CD4-positive, alpha-beta T cell treated with Interleukin-21 for 1 hour (primary cell): ENCODE data around the gene LRRN3.
A peak's percentile ranks its signal among the peaks of the same experiment; 100 is the strongest.
"Not testable (repeated sequence)": the region's sequence is repeated elsewhere in the genome, so short reads cannot be mapped to it uniquely, and the experiment has no call there.

Source experiments
- DNase-seq: peaks from one replicate; pipeline ENCODE4 v3.0.0-alpha.2; 2020

LRRN3 gene

DNA sequence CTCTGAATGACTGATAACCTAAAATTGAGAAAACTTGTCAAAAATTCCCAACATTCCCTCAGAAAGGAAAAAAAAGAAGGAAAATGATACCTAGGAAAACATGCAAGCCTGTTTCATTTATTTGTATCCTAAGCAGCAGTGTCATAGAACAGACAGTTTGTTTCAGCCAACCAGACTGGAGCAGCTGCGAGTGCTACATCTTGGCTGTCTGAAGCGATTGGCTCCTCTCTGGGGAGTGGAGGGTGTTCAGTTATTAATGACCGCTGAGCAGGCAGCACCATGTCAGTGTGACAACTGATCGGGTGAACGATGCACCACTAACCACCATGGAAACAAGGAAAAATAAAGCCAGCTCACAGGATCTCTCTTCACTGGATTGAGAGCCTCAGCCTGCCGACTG is at the start of gene LRRN3:
TSS of gene LRRN3 (plus strand) at position 282 of the 400 bp plus-strand sequence. CDS start 31,646 bp downstream, outside the sequence.
- DNase-seq = peak; percentile 10

DNA sequence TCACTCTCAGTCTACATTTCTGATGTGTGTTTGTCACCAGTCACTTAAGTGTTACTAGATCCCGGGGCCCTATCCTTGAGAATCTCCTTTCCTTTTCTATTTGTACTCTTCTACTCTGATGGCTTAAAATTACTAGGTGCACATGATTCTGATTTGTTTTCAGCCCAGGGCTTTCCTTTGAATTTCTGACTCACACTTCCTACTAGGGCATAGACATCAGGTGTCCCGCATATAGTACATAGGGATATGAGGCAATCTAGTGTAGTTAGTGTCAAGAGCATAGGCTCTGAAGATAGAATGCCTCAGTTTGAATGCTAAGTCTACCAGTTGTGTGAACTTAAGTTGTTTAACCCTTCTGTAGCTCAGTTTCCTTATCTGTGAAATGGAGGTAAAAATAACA is 49.4 kb upstream of the LRRN3 start:
- no peak for DNase-seq

DNA sequence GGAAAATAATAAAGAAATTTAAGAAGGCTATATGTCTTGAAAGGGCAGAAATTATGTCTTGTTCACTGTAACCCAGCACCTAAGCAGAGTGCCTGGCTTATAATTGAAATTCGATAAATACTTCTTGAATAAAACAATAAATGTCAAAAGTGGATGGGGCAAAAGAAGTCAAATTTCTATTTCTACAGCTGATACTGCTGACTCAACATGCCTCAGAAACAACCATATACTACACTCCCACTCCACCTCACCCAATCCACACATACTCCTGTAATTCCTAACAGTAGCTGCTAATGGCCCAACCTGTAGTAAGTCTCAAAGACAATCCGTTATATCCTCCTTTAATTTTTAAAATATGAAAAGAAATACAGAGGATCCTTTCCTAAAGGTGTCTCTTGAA is 48.1 kb upstream of the LRRN3 start:
- no peak for DNase-seq

DNA sequence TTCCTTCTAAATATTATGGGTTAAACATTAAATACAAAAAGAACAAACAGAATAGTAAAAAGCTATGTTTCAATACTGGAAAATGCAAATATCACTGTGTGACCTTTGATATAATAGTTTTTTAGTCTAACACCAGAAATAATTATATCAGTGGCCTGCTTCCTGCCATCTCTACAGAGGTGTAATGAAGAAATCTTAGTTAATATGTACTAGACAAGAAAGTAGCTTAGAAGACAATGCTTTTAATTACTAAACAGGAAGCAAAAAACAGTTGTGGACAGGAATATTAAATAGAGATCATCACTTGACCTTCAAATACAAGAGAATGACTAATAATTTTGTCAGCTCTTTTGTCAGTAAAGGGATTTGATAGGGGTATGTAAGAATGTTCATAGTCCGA is 47.4 kb upstream of the LRRN3 start:
- no peak for DNase-seq

DNA sequence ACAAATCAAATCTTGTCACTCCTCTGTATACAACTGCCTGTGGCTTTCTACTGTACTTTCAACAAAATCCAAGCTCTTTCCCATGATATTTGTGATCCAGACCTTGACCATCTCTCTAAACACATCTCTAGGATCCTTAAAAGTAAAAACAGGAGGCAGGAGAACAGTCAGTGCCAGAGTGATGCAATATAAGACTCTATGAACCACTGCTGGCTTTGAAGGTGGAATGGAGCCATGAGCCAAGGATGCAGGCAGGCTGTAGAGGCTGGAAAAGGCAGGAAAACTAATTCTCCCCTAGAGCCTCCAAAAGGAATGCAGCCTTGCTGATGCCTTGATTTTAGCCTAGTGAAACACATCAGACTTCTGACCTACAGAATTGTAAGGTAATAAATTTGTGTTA is 45.5 kb upstream of the LRRN3 start:
- no peak for DNase-seq

DNA sequence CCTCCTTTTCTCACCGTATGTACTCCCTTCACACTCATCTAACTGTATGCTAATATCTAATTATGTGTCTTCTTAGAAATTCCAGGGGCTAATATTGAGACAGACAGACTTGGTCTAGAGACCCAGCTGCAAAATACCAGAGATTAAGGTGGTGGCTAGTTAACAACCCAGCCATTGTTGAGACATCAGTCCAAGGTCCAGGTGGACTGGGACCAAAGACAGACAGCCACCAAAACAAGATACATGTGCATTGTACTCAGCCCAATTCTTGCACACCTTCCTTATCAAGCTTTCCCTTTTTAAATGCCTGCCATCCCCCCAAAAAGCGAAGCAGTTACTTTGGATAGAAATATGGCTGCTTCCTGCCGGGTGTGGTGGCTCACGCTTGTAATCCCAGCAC is 43.3 kb upstream of the LRRN3 start:
- DNase-seq = no peak

DNA sequence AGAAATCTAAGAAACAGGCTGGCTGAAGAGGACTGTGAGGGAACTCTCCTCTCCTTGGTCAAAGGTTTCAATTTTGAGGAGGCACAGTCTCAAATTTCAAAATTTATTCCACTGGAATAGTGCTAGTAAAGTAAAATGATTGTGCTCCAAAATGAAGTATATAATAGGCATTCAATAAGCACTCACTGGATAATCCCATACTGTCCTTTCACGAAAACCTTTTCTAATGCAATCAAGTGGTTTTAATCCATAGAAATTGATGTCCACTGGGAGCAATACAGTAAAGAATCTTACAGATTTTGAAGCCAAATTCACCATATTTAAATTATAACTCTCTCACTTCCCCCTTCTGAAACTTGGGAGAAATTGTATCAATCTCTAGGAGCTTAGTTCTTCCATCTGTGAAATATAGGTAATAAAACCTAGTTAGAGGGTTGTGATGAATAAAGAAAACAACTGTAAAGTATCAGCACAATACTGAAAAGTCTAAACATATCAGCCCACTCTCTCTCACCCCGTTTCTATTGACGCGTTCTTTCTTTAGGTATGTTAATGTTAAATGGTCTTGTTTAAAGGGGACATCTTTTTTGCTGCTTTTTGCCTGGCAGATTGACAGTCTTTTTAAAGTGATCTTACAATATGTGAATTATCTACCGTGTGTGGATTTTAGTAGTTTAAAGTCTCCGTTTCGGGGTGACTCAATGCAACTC is 40.8 kb upstream of the LRRN3 start:
- no peak for DNase-seq

DNA sequence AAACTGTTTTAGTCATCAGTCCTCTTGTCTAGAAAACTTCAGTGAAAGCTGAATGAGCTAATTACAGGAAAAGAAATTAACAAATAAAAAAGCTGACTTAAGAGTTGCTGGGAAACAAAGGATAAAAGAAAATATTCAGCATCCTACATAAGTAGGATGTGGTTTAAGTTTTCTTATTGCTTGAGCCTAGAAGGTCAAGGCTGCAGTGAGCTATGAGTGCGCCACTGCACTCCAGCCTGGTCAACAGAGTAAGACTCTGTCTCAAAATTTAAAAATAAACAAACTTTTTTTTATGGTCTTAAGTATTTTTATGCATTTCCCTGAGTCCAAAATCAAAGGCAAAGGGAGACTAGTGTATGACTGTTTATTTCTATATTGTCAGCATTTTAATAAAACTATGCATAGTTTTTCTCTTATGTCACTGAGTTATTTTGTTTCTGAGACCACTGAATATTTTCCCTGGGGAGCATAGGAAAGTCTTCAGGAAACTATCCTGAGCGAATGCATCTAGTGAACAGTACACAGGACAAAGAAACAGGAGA is 40.0 kb upstream of the LRRN3 start:
- no peak for DNase-seq

DNA sequence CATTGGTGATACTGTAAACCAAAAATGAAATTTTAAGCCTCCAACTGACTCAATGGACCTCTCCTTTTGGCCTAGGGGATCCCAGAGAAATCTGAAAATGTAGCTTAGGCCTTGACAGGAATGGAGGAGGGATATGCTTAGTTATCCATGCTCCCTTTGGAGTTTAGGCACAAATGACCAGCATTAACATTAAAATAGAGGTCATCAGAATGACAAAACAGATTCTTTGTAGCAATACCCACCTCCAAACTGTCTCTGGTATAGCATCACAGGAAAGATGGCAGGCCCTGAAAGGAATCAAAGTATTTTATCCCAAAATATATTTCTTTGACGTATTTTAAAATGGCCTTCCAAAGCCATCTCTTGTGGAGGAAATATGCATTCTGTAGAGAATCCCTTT is 39.1 kb upstream of the LRRN3 start:
- DNase-seq = no peak

DNA sequence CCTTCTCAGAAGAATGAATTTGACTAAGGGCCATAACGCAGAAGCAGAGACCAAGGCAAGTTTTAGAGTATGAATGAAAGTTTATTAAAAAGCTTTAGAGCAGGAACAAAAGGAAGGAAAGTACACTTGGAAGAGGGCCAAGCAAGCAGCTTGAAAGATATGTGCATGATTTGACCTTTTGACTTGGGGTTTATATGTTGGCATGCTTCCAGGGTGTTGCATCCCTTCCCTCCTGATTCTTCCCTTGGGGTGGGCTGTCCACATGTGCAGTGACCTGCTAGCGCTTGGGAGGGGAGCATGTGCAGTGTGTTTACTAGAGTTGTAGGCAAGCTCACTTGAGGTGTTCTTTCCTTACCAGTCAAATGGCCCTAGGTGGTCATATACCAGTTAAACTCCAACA is 37.9 kb upstream of the LRRN3 start:
- DNase-seq = no peak

DNA sequence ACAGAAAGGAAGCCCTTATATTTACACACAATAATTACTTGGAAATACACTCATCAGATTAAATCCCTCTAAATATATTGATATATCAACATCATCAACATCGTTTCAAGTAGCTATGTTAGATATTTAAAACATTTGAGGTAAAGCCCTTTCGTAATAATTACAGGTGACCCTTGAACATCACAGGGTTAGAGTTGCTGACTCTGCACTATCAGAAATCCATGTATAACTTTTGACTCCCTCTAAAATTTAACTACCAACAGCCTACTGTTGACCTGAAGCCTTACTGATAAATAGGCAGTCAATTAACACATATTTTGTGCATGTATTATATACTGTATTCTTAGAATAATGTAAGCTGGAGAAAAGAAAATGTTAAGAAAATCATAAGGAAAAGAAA is 34.6 kb upstream of the LRRN3 start:
- DNase-seq = no peak

DNA sequence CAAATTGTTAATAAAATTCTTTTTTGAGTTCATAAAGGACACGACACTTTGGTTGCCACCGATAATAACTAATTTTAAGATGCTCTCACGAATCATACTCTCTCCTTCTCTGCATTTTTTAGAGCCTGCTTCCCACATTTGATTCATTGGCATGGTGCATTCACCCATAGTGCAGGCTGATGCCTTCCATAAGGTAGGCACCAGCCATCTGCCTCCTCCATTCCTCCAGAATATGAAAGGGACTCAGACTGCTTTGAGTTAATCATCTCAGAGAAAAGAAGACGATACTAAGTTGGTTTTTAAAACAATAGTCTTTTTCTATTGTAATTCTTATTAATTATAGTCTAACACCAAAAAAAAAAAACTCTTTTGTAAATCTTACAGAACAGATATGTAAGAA is 33.9 kb upstream of the LRRN3 start:
- DNase-seq = no peak

DNA sequence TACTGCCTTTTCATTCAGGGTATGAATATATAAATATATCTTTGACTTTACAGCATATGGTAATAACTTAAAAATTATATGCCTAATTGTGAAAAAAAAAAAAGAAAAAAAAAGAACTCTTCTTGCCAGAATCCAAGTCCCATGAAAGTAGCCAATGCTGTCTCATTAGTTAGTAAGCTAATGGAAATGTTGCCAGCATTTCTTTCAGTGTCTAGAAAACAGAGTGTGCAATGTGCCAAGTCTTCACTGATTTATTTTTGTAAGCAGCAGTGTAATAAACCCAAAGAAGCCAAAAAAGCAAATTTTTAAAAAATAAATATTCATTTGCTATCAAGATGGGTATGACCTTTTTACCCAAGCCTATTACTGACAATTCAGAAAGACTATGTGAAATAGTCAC is 31.1 kb upstream of the LRRN3 start:
- no peak for DNase-seq

DNA sequence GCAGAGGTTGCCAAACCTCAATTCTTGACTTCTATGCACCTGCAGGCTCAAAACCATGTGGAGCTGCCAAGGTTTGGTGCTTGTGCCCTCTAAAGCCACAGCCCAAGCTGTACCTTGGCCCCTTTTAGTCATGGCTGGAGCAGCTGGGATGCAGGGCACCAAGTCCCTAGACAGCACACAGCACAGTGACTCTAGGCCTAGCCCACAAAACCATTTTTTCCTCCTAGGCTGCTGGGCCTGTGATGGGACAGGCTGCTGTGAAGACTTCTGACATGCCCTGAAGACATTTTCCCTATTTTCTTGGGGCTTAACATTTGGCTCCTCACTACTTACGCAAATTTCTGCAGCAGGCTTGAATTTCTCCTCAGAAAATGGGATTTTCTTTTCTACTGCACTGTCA is 27.8 kb upstream of the LRRN3 start:
- DNase-seq = no peak

DNA sequence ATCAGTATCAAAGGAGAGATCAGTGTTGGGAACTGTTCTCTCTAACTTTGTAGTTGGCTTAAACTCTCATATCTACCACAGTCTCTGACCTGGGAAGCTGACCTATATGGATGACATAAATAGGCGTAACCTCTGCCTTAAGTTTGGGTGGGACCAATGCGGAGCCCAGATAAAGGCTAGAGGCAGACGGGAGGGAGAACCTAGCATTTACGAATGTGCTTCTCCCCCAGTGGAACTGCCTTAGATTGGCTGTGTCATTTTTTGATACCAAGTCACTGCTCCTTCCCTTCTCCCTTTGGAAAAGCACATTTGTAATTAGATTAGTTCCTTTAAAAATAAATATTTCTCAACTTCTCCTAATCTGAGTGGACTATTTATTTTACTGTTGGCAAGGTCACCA is 23.7 kb upstream of the LRRN3 start:
- no peak for DNase-seq

DNA sequence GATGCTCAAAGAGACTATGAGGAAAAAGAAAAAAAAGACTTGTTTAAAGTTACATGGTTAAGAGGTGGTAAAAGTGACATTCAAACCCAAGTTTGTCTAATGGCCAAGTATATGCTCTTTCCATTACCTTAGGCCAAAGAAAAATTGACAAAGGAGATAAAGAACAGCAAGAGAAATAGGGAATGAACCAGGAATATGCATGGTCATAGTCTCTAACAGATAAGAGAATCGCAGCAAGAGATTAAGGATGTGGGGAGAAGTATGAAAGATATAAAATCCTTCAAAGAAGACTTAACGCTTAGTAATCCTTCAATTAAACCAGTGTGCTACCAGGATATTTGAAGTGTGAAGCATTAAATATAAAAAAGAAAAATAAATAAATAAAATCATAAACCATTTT is 23.2 kb upstream of the LRRN3 start:
- DNase-seq = no peak

DNA sequence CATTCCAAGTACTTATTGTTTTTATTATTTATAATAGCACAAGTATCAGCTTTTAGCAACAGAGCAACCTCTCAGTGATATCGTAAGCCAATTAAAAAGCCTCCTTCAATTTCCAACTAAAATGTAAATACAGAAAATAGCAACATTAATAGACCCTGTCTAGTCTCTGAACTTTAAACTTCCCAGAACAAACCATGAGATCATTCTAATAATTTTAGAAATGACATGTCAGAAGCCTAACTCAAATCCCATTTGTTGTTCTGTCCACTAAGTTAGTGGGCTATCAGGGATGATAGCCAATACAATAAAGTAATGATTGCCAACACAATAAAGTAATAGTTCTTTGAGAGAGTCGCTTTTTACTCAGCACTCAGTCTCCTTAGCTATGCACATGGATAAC is 22.3 kb upstream of the LRRN3 start:
- no peak for DNase-seq

DNA sequence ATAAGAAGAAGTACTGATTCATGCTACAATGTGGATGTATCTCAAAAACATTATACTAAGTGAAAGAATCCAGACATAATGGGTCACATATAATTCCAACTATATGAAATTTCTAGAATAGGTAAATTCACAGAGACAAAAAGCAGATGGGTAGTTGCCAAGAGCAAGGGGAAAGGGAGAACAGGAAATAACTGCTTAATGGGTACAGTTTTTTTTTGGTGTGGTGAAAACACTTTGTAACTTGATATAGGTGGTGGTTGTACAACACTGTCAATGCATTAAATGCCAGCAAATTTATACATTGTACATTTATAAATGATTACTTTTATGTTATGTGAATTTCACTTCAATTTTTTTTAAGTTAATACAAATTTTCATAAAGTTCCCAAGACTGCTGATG is 19.4 kb upstream of the LRRN3 start:
- DNase-seq = no peak

DNA sequence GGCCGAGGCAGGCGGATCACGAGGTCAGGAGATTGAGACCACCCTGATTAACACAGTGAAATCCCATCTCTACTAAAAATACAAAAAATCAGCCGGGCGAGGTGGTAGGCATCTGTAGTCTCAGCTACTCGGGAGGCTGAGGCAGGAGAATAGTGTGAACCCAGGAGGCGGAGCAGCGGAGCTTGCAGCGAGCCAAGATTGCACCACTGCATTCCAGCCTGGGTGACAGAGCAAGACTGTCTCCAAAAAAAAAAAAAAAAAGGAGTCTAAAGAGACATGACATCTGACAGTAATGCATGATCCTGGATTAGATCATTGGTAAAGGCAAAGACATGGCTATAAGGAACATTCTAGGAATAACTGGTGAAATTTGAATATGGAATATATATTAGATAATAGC is 18.3 kb upstream of the LRRN3 start:
- DNase-seq = not testable (repeated sequence)

DNA sequence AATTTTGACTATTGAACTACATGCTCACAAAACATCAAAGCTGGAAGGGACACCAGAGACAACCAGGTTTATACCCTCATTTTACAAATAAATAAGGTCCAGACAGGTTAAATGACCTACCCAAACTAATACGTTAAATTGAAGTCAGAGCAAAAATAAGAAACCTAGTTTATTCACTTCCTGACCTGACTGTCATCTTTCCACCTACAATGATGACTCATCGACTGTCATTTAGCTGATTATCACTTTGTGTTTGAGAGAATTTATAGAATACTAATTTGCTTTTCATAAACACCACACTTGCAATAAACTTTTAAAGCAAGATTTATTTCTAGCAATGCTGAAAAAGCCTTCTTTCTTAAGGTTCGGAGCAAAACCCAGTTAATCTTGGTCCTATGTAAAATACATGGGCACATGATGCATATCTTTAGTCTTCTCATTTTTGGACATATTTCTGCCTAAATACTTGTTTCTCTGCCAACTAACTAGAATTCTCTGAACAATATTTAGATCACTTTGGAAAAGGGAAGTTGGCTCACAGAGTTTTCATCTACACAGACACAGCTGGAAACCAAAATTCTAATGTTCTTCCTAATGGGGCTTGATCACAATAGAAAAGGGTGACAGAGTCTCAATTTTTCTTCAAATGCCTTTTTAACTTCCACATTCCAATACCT is 16.7 kb upstream of the LRRN3 start:
- DNase-seq = no peak

DNA sequence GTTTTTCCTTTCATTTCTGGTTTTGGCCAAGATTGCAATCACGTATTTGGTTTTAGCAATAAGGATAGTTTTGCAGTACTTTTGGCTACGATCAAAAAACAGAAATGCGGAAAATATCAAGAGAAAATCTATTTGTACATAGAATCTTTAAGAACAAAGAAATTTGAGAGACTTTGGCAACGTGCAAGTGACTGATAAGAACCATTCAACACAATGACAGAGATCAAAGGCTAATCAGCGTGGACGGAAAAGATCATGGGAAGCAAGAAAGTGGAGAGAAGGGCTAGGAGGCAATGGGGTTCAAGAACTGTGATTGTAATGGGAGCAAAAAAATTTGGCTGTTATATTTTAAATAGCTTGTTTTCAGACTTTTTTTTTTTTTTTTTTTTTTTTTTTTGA is 16.2 kb upstream of the LRRN3 start:
- DNase-seq = no peak

DNA sequence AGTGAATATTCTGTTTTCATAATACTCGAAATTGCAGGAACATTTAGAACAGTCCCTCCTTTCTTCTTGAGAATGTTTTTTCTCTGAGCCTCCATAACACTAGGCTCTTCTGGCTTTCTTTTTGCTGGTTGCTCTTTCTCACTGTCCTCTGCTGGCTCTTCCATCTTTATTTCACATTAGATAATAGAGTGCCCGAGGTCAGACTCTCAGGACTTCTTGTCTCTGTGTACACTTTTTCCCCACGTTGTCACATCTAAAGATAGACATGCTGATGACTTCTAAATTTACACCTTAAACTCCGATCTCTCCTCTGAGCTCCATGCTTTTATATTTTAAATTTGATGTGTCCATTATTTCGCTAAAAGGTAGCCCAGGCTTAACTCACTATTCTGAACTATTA is 15.4 kb upstream of the LRRN3 start:
- no peak for DNase-seq

DNA sequence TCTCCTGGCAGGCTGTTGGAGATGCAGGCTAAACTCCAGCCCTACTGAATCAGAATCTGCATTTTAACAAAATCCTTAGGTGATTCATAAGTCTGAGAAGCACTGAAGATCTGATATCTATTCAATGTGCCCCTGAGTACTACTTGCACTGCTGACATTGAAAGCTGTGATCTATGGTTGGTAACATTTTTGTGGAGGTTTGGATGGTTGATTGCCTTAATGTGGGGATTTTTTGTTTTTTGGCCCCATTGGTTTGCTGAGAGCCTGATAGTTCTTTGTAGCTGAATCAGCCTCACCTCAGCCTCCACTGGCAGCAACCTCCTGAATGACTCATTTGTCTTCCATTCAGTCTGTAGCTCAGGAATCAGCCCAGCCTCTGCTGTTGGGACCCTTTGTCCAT is 14.7 kb upstream of the LRRN3 start:
- no peak for DNase-seq

DNA sequence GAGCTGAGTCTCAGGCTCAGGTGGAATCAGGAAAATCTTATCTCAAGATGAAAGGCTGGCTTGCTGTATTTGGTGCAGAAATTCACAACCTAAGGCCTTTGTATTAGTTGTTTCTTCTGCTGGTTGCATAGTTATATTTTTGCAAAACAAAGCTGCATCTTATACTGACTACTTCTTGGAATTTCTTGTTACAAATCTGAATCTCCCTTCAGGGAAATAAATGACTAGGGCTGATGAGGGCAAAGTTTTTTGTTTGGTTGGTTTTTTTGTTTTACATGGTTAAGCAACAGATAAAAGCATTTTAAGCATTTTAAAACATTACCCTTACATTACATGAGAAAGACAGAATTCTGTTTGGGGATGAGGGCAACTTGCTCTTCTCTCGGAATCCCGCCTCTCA is 13.9 kb upstream of the LRRN3 start:
- DNase-seq = no peak
